ENCODE measurements around the gene TAF4B.

TAF4B gene

GRCh38 chr18:26416652-26417150, 190.5 kb downstream of the TAF4B start:
- no peaks in the 10 kb centered on the region for H3K36me3 ChIP-seq
- no peak overlapping the region for H3K4me2 ChIP-seq
- no peaks in the 10 kb centered on the region for H4K20me1 ChIP-seq
- no peak overlapping the region for H3K27ac ChIP-seq
- no peak for TF ChIP-seq Cebpa-rat (IDR thresholded peaks at IDR 0.05)
- no peaks in the 10 kb centered on the region for H3K27me3 ChIP-seq
- no peak overlapping the region for H3K9ac ChIP-seq
- no peaks in the 10 kb centered on the region for H3K4me1 ChIP-seq
- no peak overlapping the region for H3K4me3 ChIP-seq
- H3K9me3 ChIP-seq: no peaks in the 10 kb centered on the region

GRCh38 chr18:26417190-26417589, 190.9 kb downstream of the TAF4B start:
- Histone ChIP-seq H3K9me3 (no peaks in the 10 kb centered on the region), H3K4me3 (no peak overlapping the region), H4K20me1 (no peaks in the 10 kb centered on the region), H3K27ac (no peak overlapping the region), H3K27me3 (no peaks in the 10 kb centered on the region), H3K4me1 (no peaks in the 10 kb centered on the region), H3K36me3 (no peaks in the 10 kb centered on the region), H3K4me2 (no peak overlapping the region), H3K9ac (no peak overlapping the region)
- no peak for TF ChIP-seq Cebpa-rat (IDR thresholded peaks at IDR 0.05)

- H3K4me1 ChIP-seq: no peaks in the 10 kb centered on the region
- TF ChIP-seq Cebpa-rat (IDR thresholded peaks at IDR 0.05): no peak
- H3K9me3 ChIP-seq: no peaks in the 10 kb centered on the region
- no peak overlapping the region for H3K27ac ChIP-seq
- H3K4me2 ChIP-seq: no peak overlapping the region
- no peaks in the 10 kb centered on the region for H3K27me3 ChIP-seq
- H4K20me1 ChIP-seq: no peaks in the 10 kb centered on the region
- H3K36me3 ChIP-seq: no peaks in the 10 kb centered on the region
- no peak overlapping the region for H3K9ac ChIP-seq
- no peak overlapping the region for H3K4me3 ChIP-seq
Measured at GRCh38 chr18:26418225-26418624, 192.0 kb downstream of the TAF4B start.

GRCh38 chr18:26419746-26420145, 193.5 kb downstream of the TAF4B start:
- Histone ChIP-seq H3K9ac (no peak overlapping the region), H3K4me2 (no peak overlapping the region), H3K36me3 (no peaks in the 10 kb centered on the region), H4K20me1 (no peaks in the 10 kb centered on the region), H3K9me3 (no peaks in the 10 kb centered on the region), H3K4me1 (no peaks in the 10 kb centered on the region), H3K4me3 (no peak overlapping the region), H3K27ac (no peak overlapping the region), H3K27me3 (no peaks in the 10 kb centered on the region)
- TF ChIP-seq Cebpa-rat (IDR thresholded peaks at IDR 0.05): no peak

GRCh38 chr18:26421503-26421902, 195.3 kb downstream of the TAF4B start:
- H4K20me1 ChIP-seq: no peaks in the 10 kb centered on the region
- no peaks in the 10 kb centered on the region for H3K27me3 ChIP-seq
- H3K4me1 ChIP-seq: no peaks in the 10 kb centered on the region
- no peaks in the 10 kb centered on the region for H3K9me3 ChIP-seq
- H3K27ac ChIP-seq: no peak overlapping the region
- H3K4me3 ChIP-seq: no peak overlapping the region
- TF ChIP-seq Cebpa-rat (IDR thresholded peaks at IDR 0.05): no peak
- H3K9ac ChIP-seq: no peak overlapping the region
- H3K4me2 ChIP-seq: no peak overlapping the region
- no peaks in the 10 kb centered on the region for H3K36me3 ChIP-seq

- H3K9ac ChIP-seq: no peak overlapping the region
- H3K36me3 ChIP-seq: no peaks in the 10 kb centered on the region
- no peak overlapping the region for H3K4me3 ChIP-seq
- no peaks in the 10 kb centered on the region for H3K9me3 ChIP-seq
- no peaks in the 10 kb centered on the region for H3K4me1 ChIP-seq
- no peaks in the 10 kb centered on the region for H3K27me3 ChIP-seq
- no peak overlapping the region for H3K4me2 ChIP-seq
- no peak overlapping the region for H3K27ac ChIP-seq
- no peak for TF ChIP-seq Cebpa-rat (IDR thresholded peaks at IDR 0.05)
- H4K20me1 ChIP-seq: no peaks in the 10 kb centered on the region
Measured at GRCh38 chr18:26421931-26422330, 195.7 kb downstream of the TAF4B start.

- Histone ChIP-seq H3K4me2 (no peak overlapping the region), H3K4me1 (no peaks in the 10 kb centered on the region), H3K27ac (no peak overlapping the region), H3K27me3 (no peaks in the 10 kb centered on the region), H3K4me3 (no peak overlapping the region), H3K9me3 (no peaks in the 10 kb centered on the region), H3K9ac (no peak overlapping the region), H4K20me1 (no peaks in the 10 kb centered on the region), H3K36me3 (no peaks in the 10 kb centered on the region)
- no peak for TF ChIP-seq Cebpa-rat (IDR thresholded peaks at IDR 0.05)
Measured at GRCh38 chr18:26422472-26423162, 196.4 kb downstream of the TAF4B start.

- Histone ChIP-seq H3K27ac (no peak overlapping the region), H3K9me3 (no peaks in the 10 kb centered on the region), H3K9ac (no peak overlapping the region), H4K20me1 (no peaks in the 10 kb centered on the region), H3K4me1 (0 out of 2 replicates have a peak, but pooled peaks cover 4% of the 10 kb centered on the region), H3K4me2 (no peak overlapping the region), H3K4me3 (no peak overlapping the region), H3K36me3 (no peaks in the 10 kb centered on the region), H3K27me3 (no peaks in the 10 kb centered on the region)
- no peak for TF ChIP-seq Cebpa-rat (IDR thresholded peaks at IDR 0.05)
Measured at GRCh38 chr18:26424428-26425147, 198.3 kb downstream of the TAF4B start.

- Histone ChIP-seq H3K27ac (no peak overlapping the region), H3K9ac (no peak overlapping the region), H3K4me1 (0 out of 2 replicates have a peak, but pooled peaks cover 4% of the 10 kb centered on the region), H3K9me3 (no peaks in the 10 kb centered on the region), H3K4me3 (no peak overlapping the region), H4K20me1 (no peaks in the 10 kb centered on the region), H3K27me3 (no peaks in the 10 kb centered on the region), H3K4me2 (no peak overlapping the region), H3K36me3 (no peaks in the 10 kb centered on the region)
- no peak for TF ChIP-seq Cebpa-rat (IDR thresholded peaks at IDR 0.05)
Measured at GRCh38 chr18:26425148-26425531, 198.9 kb downstream of the TAF4B start.

- Histone ChIP-seq H4K20me1 (no peaks in the 10 kb centered on the region), H3K27me3 (no peaks in the 10 kb centered on the region), H3K9ac (no peak overlapping the region), H3K4me1 (0 out of 2 replicates have a peak, but pooled peaks cover 4% of the 10 kb centered on the region), H3K9me3 (no peaks in the 10 kb centered on the region; the same call in 1 of the 2 replicates), H3K27ac (no peak overlapping the region), H3K4me2 (no peak overlapping the region), H3K4me3 (no peak overlapping the region), H3K36me3 (no peaks in the 10 kb centered on the region)
- no peak for TF ChIP-seq Cebpa-rat (IDR thresholded peaks at IDR 0.05)
Measured at GRCh38 chr18:26429535-26430226, 203.4 kb downstream of the TAF4B start.

All from BLaER1 (cell line).